ENCODE data around the gene ATP6V0A4. TPM values are rescaled to one million over a fixed set of nuclear protein-coding genes. Genes with fewer than 3 reads are reported as not detected.
"Not testable (repeated sequence)": the region's sequence is repeated elsewhere in the genome, so short reads cannot be mapped to it uniquely, and the experiment has no call there.

ATP6V0A4 gene
- total and polyA plus RNA-seq, 2 donors = 0.24 to 1.8 TPM

GRCh38 chr7:138731733-138732132 lies 66.3 kb downstream of the ATP6V0A4 start:
- not testable (repeated sequence) for H3K27me3 ChIP-seq (ENCODE audit: control insufficient read depth in 2 of 2, insufficient read depth in 1 of 2, low read length in 1 of 2); DNase-seq (ENCODE audit: low read depth in 6 of 9, low spot score in 9 of 9); H3K9me3 ChIP-seq (ENCODE audit: control insufficient read depth in 2 of 2, insufficient read depth in 1 of 2, low read length in 1 of 2); H3K4me3 ChIP-seq (ENCODE audit: low read length in 2 of 2); H3K4me1 ChIP-seq (ENCODE audit: control insufficient read depth in 2 of 2, insufficient read depth in 2 of 2, low read length in 2 of 2); H3K36me3 ChIP-seq (ENCODE audit: control insufficient read depth in 2 of 2, insufficient read depth in 2 of 2, low read length in 1 of 2); H3K27ac ChIP-seq (ENCODE audit: low read depth in 1 of 2, low read length in 1 of 2)
- WGBS = 97% methylated on average over 5 of the region's 5 CpGs

- no peak for DNase-seq (ENCODE audit: low read depth in 6 of 9, low spot score in 9 of 9)
- WGBS = 97% methylated on average over 9 of the region's 9 CpGs
- H3K36me3 ChIP-seq (ENCODE audit: control insufficient read depth in 2 of 2, insufficient read depth in 2 of 2, low read length in 1 of 2) = no peaks in the 10 kb centered on the region
- no peaks in the 10 kb centered on the region for H3K27me3 ChIP-seq (ENCODE audit: control insufficient read depth in 2 of 2, insufficient read depth in 1 of 2, low read length in 1 of 2)
- no peak overlapping the region for H3K27ac ChIP-seq (ENCODE audit: low read depth in 1 of 2, low read length in 1 of 2)
- no peak overlapping the region for H3K4me3 ChIP-seq (ENCODE audit: low read length in 2 of 2)
- no peaks in the 10 kb centered on the region for H3K9me3 ChIP-seq (ENCODE audit: control insufficient read depth in 2 of 2, insufficient read depth in 1 of 2, low read length in 1 of 2)
- no peaks in the 10 kb centered on the region for H3K4me1 ChIP-seq (ENCODE audit: control insufficient read depth in 2 of 2, insufficient read depth in 2 of 2, low read length in 2 of 2)
Measured at GRCh38 chr7:138729444-138729843, 68.6 kb downstream of the ATP6V0A4 start.

GRCh38 chr7:138727336-138728099 lies 70.5 kb downstream of the ATP6V0A4 start:
- no peaks in the 10 kb centered on the region for H3K36me3 ChIP-seq (ENCODE audit: control insufficient read depth in 2 of 2, insufficient read depth in 2 of 2, low read length in 1 of 2)
- WGBS = 95% methylated on average over 10 of the region's 10 CpGs
- H3K4me1 ChIP-seq (ENCODE audit: control insufficient read depth in 2 of 2, insufficient read depth in 2 of 2, low read length in 2 of 2) = no peaks in the 10 kb centered on the region
- no peaks in the 10 kb centered on the region for H3K27me3 ChIP-seq (ENCODE audit: control insufficient read depth in 2 of 2, insufficient read depth in 1 of 2, low read length in 1 of 2)
- H3K9me3 ChIP-seq (ENCODE audit: control insufficient read depth in 2 of 2, insufficient read depth in 1 of 2, low read length in 1 of 2) = no peaks in the 10 kb centered on the region
- no peak for DNase-seq (ENCODE audit: low read depth in 6 of 9, low spot score in 9 of 9)
- H3K27ac ChIP-seq (ENCODE audit: low read depth in 1 of 2, low read length in 1 of 2) = no peak overlapping the region
- no peak overlapping the region for H3K4me3 ChIP-seq (ENCODE audit: low read length in 2 of 2)

DNA sequence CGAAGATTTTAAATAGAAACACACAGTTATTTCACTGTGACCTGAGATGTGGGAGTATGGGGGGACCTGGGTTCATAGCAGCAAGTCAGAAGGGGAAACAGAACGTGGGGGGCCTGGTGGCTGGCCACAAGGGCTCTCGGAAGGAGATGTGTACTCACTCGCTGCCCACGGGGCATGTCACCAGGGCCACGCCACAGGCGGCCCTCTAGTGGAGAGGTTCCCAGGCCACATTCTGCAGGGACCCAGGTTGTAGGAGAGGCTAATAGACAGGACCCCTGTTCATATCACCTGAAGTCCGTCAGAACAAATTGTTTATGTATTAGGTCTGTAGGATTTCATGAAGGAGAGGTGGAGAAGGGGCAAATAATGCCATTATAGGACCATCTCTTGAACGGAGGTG lies 71.7 kb downstream of the ATP6V0A4 start:
- no peaks in the 10 kb centered on the region for H3K4me1 ChIP-seq (ENCODE audit: control insufficient read depth in 2 of 2, insufficient read depth in 2 of 2, low read length in 2 of 2)
- no peak overlapping the region for H3K4me3 ChIP-seq (ENCODE audit: low read length in 2 of 2)
- H3K9me3 ChIP-seq (ENCODE audit: control insufficient read depth in 2 of 2, insufficient read depth in 1 of 2, low read length in 1 of 2) = no peaks in the 10 kb centered on the region
- no peak for DNase-seq (ENCODE audit: low read depth in 6 of 9, low spot score in 9 of 9)
- no peak overlapping the region for H3K27ac ChIP-seq (ENCODE audit: low read depth in 1 of 2, low read length in 1 of 2)
- no peaks in the 10 kb centered on the region for H3K36me3 ChIP-seq (ENCODE audit: control insufficient read depth in 2 of 2, insufficient read depth in 2 of 2, low read length in 1 of 2)
- WGBS = 83% methylated on average over 9 of the region's 9 CpGs
- H3K27me3 ChIP-seq (ENCODE audit: control insufficient read depth in 2 of 2, insufficient read depth in 1 of 2, low read length in 1 of 2) = no peaks in the 10 kb centered on the region

GRCh38 chr7:138720286-138720685 lies 77.7 kb downstream of the ATP6V0A4 start:
- Histone ChIP-seq H3K9me3 (ENCODE audit: control insufficient read depth in 2 of 2, insufficient read depth in 1 of 2, low read length in 1 of 2) (no peaks in the 10 kb centered on the region), H3K27ac (ENCODE audit: low read depth in 1 of 2, low read length in 1 of 2) (no peak overlapping the region), H3K4me1 (ENCODE audit: control insufficient read depth in 2 of 2, insufficient read depth in 2 of 2, low read length in 2 of 2) (peaks cover 0 to 11% of the 10 kb centered on the region in 2 donors), H3K36me3 (ENCODE audit: control insufficient read depth in 2 of 2, insufficient read depth in 2 of 2, low read length in 1 of 2) (no peaks in the 10 kb centered on the region), H3K27me3 (ENCODE audit: control insufficient read depth in 2 of 2, insufficient read depth in 1 of 2, low read length in 1 of 2) (no peaks in the 10 kb centered on the region), H3K4me3 (ENCODE audit: low read length in 2 of 2) (no peak overlapping the region)
- DNase-seq (ENCODE audit: low read depth in 6 of 9, low spot score in 9 of 9) = no peak
- WGBS = 72% methylated on average over 4 of the region's 4 CpGs

DNA sequence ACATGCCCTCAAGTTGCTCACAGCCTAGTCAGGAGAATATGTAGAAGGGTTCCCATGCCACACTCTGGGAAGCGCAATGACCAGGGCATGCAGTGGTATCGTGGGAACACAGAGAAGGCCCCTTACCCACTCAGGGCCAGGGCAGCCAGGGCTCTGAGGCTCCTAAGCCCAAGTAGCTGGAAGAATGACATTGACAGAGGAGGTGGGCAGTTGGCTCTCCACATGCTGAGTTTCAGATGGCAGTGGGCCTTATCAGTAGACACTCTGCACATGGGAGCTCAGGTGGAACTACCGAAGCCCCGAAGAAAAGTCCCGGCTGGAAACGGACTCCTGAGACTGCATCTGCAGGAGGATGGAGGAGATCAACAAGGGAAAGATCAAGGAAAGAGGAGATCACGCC lies 81.1 kb downstream of the ATP6V0A4 start:
- WGBS = 98% methylated on average over 7 of the region's 7 CpGs
- H3K4me3 ChIP-seq (ENCODE audit: low read length in 2 of 2) = no peak overlapping the region
- DNase-seq (ENCODE audit: low read depth in 6 of 9, low spot score in 9 of 9) = no peak
- H3K4me1 ChIP-seq (ENCODE audit: control insufficient read depth in 2 of 2, insufficient read depth in 2 of 2, low read length in 2 of 2) = peaks cover 0 to 15% of the 10 kb centered on the region in 2 donors
- H3K27ac ChIP-seq (ENCODE audit: low read depth in 1 of 2, low read length in 1 of 2) = no peak overlapping the region
- no peaks in the 10 kb centered on the region for H3K9me3 ChIP-seq (ENCODE audit: control insufficient read depth in 2 of 2, insufficient read depth in 1 of 2, low read length in 1 of 2)
- H3K27me3 ChIP-seq (ENCODE audit: control insufficient read depth in 2 of 2, insufficient read depth in 1 of 2, low read length in 1 of 2) = no peaks in the 10 kb centered on the region
- no peaks in the 10 kb centered on the region for H3K36me3 ChIP-seq (ENCODE audit: control insufficient read depth in 2 of 2, insufficient read depth in 2 of 2, low read length in 1 of 2)

GRCh38 chr7:138713191-138713590 lies 84.8 kb downstream of the ATP6V0A4 start:
- Histone ChIP-seq H3K27me3 (ENCODE audit: control insufficient read depth in 2 of 2, insufficient read depth in 1 of 2, low read length in 1 of 2) (no peaks in the 10 kb centered on the region), H3K36me3 (ENCODE audit: control insufficient read depth in 2 of 2, insufficient read depth in 2 of 2, low read length in 1 of 2) (no peaks in the 10 kb centered on the region), H3K9me3 (ENCODE audit: control insufficient read depth in 2 of 2, insufficient read depth in 1 of 2, low read length in 1 of 2) (no peaks in the 10 kb centered on the region), H3K4me3 (ENCODE audit: low read length in 2 of 2) (no peak overlapping the region), H3K4me1 (ENCODE audit: control insufficient read depth in 2 of 2, insufficient read depth in 2 of 2, low read length in 2 of 2) (peaks cover 0 to 15% of the 10 kb centered on the region in 2 donors), H3K27ac (ENCODE audit: low read depth in 1 of 2, low read length in 1 of 2) (no peak overlapping the region)
- 51% methylated on average over 7 of the region's 7 CpGs for WGBS
- DNase-seq (ENCODE audit: low read depth in 6 of 9, low spot score in 9 of 9) = peak in 7 of 9 donors; percentile 20 to 67 (median 39)

- WGBS = 97% methylated on average over 9 of the region's 9 CpGs
- H3K27me3 ChIP-seq (ENCODE audit: control insufficient read depth in 2 of 2, insufficient read depth in 1 of 2, low read length in 1 of 2) = no peaks in the 10 kb centered on the region
- no peak overlapping the region for H3K4me3 ChIP-seq (ENCODE audit: low read length in 2 of 2)
- no peaks in the 10 kb centered on the region for H3K9me3 ChIP-seq (ENCODE audit: control insufficient read depth in 2 of 2, insufficient read depth in 1 of 2, low read length in 1 of 2)
- DNase-seq (ENCODE audit: low read depth in 6 of 9, low spot score in 9 of 9) = no peak
- no peaks in the 10 kb centered on the region for H3K36me3 ChIP-seq (ENCODE audit: control insufficient read depth in 2 of 2, insufficient read depth in 2 of 2, low read length in 1 of 2)
- H3K4me1 ChIP-seq (ENCODE audit: control insufficient read depth in 2 of 2, insufficient read depth in 2 of 2, low read length in 2 of 2) = peaks cover 0 to 10% of the 10 kb centered on the region in 2 donors
- H3K27ac ChIP-seq (ENCODE audit: low read depth in 1 of 2, low read length in 1 of 2) = no peak overlapping the region
Measured at GRCh38 chr7:138712652-138713051, 85.3 kb downstream of the ATP6V0A4 start.

DNA sequence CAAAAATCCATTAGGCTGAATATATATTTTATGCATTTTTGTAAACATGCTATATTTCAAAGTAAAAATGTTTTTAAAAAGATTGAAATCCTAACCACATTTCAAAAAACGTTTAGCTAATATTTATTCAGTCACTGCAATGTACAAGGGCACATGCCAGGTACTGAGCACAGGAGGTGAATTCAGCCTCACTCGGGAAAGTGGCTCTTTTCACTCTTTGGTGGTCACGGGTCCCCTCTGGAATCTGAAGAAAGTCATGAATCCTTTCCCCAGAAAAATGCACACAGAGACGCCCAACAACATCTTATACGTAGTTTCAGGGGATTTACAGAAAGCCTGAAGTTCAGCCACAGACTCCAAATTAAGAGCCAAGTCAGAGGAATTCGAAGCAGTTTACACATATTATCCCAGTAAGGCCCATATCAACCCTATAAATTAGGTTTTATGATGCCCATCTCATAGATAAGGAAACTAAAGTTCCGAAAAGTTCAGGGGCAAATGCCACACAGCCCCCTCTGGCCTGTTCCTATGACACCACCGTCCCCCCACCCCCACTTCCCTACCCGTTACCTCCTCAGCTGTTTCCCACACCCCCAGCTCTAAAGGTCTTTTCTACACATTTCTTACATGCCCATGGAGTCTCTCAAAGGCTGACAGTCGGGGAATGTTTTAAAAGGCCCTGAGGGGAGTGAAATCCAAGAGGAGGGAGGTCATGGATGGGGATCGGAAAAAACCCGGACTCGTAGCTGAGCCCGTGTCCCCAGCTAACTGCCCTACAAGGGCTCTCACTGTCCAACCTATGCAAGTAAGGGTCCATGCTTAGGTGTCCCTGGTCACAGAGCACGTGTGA lies 87.2 kb downstream of the ATP6V0A4 start:
- peaks cover 0 to 5% of the 10 kb centered on the region in 2 donors for H3K4me1 ChIP-seq (ENCODE audit: control insufficient read depth in 2 of 2, insufficient read depth in 2 of 2, low read length in 2 of 2)
- H3K4me3 ChIP-seq (ENCODE audit: low read length in 2 of 2) = no peak overlapping the region
- 84% methylated on average over 15 of the region's 15 CpGs for WGBS
- no peaks in the 10 kb centered on the region for H3K9me3 ChIP-seq (ENCODE audit: control insufficient read depth in 2 of 2, insufficient read depth in 1 of 2, low read length in 1 of 2)
- no peak overlapping the region for H3K27ac ChIP-seq (ENCODE audit: low read depth in 1 of 2, low read length in 1 of 2)
- DNase-seq (ENCODE audit: low read depth in 6 of 9, low spot score in 9 of 9) = no peak
- H3K27me3 ChIP-seq (ENCODE audit: control insufficient read depth in 2 of 2, insufficient read depth in 1 of 2, low read length in 1 of 2) = no peaks in the 10 kb centered on the region
- H3K36me3 ChIP-seq (ENCODE audit: control insufficient read depth in 2 of 2, insufficient read depth in 2 of 2, low read length in 1 of 2) = no peaks in the 10 kb centered on the region
